LNCAP (cell line): Measurements from ENCODE around the gene CYP4F12.

Experiments
- CTCF ChIP-seq: fragments of 450-650 bp; IDR thresholded peaks from 2 replicates; pipeline ENCODE4 v1.5.1; 2017; ENCODE audit warnings: mild to moderate bottlenecking

Gene CYP4F12

GRCh38 chr19:15672580-15673175 lies at the start of gene CYP4F12:
Gene CYP4F12 (plus strand): TSS chr19:15673087. CDS start chr19:15673530, 443 bp downstream.
- no peak for TF ChIP-seq CTCF

- TF ChIP-seq CTCF: no peak
Measured at GRCh38 chr19:15623711-15624318, 49.1 kb upstream of the CYP4F12 start.

GRCh38 chr19:15628236-15629002 lies 44.5 kb upstream of the CYP4F12 start:
- TF ChIP-seq CTCF: no peak

- TF ChIP-seq CTCF: peak; percentile 97
Measured at GRCh38 chr19:15629003-15629880, 43.6 kb upstream of the CYP4F12 start.

GRCh38 chr19:15631817-15632216 lies 41.1 kb upstream of the CYP4F12 start:
- peak; percentile 74 for TF ChIP-seq CTCF

- no peak for TF ChIP-seq CTCF
Measured at GRCh38 chr19:15633082-15633835, 39.6 kb upstream of the CYP4F12 start.
